H9 (cell line): ENCODE data around the gene NDUFS6. TPM values are rescaled to one million over a fixed set of nuclear protein-coding genes. Genes with fewer than 3 reads are reported as not detected.

ENCODE experiments used
- DNase-seq: peaks from one replicate; pipeline ENCODE4 v3.0.0-alpha.2; 2017
- H2AFZ ChIP-seq: one replicate; pipeline ENCODE4 v1.6.1; 2013; ENCODE audit warnings: mild to moderate bottlenecking, low read length, control low read depth, moderate library complexity
- H2AK5ac ChIP-seq: 2 replicates; pipeline ENCODE4 v1.6.1; 2013; ENCODE audit warnings: low read length, control low read depth, mixed read lengths; ENCODE audit not compliant: insufficient read length
- H2BK120ac ChIP-seq: one replicate; pipeline ENCODE4 v1.6.1; 2013; ENCODE audit warnings: low read depth, mild to moderate bottlenecking, low read length, control low read depth, inconsistent platforms; ENCODE audit not compliant: poor library complexity, severe bottlenecking
- H2BK12ac ChIP-seq: 2 replicates; pipeline ENCODE4 v1.6.1; 2013; ENCODE audit warnings: low read length, control low read depth, mixed read lengths, low read depth; ENCODE audit not compliant: insufficient read length
- H2BK15ac ChIP-seq: 2 replicates; pipeline ENCODE4 v1.6.1; 2013; ENCODE audit warnings: low read depth, low read length, control low read depth
- H2BK20ac ChIP-seq: one replicate; pipeline ENCODE4 v1.6.1; 2013; ENCODE audit warnings: low read depth, mild to moderate bottlenecking, low read length, control low read depth, inconsistent platforms; ENCODE audit not compliant: poor library complexity, severe bottlenecking
- H2BK5ac ChIP-seq: 2 replicates; pipeline ENCODE4 v1.6.1; 2013; ENCODE audit warnings: low read length, control low read depth, mixed read lengths; ENCODE audit not compliant: insufficient read length
- H3K14ac ChIP-seq: 2 replicates; pipeline ENCODE4 v1.6.1; 2013; ENCODE audit warnings: low read length, control low read depth; ENCODE audit not compliant: insufficient read depth
- H3K18ac ChIP-seq: 2 replicates; pipeline ENCODE4 v1.6.1; 2013; ENCODE audit warnings: low read depth, mild to moderate bottlenecking, mixed read lengths, low read length, control low read depth; ENCODE audit not compliant: insufficient read length
- H3K23ac ChIP-seq: 2 replicates; pipeline ENCODE4 v1.6.1; 2013; ENCODE audit warnings: low read length, control low read depth, mixed read lengths, low read depth; ENCODE audit not compliant: insufficient read length
- H3K23me2 ChIP-seq: 2 replicates; pipeline ENCODE4 v1.6.1; 2013; ENCODE audit warnings: low read depth, mild to moderate bottlenecking, mixed read lengths, low read length, control low read depth; ENCODE audit not compliant: insufficient read length, poor library complexity, severe bottlenecking
- H3K27ac ChIP-seq: 2 replicates; pipeline ENCODE4 v1.5.1; 2013; ENCODE audit warnings: low read length, control low read depth, mixed read lengths, low read depth; ENCODE audit not compliant: insufficient read length
- H3K27me3 ChIP-seq: 2 replicates; pipeline ENCODE4 v1.6.1; 2013; ENCODE audit warnings: low read length, control low read depth, inconsistent platforms; ENCODE audit not compliant: insufficient read depth
- H3K4ac ChIP-seq: 2 replicates; pipeline ENCODE4 v1.6.1; 2013; ENCODE audit warnings: low read depth, mild to moderate bottlenecking, control low read depth, inconsistent platforms, low read length, moderate library complexity
- H3K4me1 ChIP-seq: 2 replicates; pipeline ENCODE4 v1.6.1; 2013; ENCODE audit warnings: low read length, control low read depth, inconsistent platforms; ENCODE audit not compliant: insufficient read depth
- H3K4me2 ChIP-seq: 2 replicates; pipeline ENCODE4 v1.6.1; 2013; ENCODE audit warnings: low read length, control low read depth, mixed read lengths; ENCODE audit not compliant: insufficient read length, insufficient read depth
- H3K56ac ChIP-seq: 2 replicates; pipeline ENCODE4 v1.6.1; 2013; ENCODE audit warnings: low read depth, mild to moderate bottlenecking, mixed read lengths, low read length, control low read depth; ENCODE audit not compliant: insufficient read length
- H3K79me1 ChIP-seq: 2 replicates; pipeline ENCODE4 v1.6.1; 2013; ENCODE audit warnings: low read depth, mild to moderate bottlenecking, moderate library complexity, low read length, control low read depth, inconsistent platforms; ENCODE audit not compliant: insufficient read depth, poor library complexity, severe bottlenecking
- H3K79me2 ChIP-seq: 2 replicates; pipeline ENCODE4 v1.6.1; 2013; ENCODE audit warnings: low read length, control low read depth, inconsistent platforms; ENCODE audit not compliant: insufficient read depth
- H3K9ac ChIP-seq: 2 replicates; pipeline ENCODE4 v1.6.1; 2013; ENCODE audit warnings: low read length, control low read depth, mixed read lengths; ENCODE audit not compliant: insufficient read length; ENCODE audit errors: extremely low read depth
- H3K9me3 ChIP-seq: one replicate; pipeline ENCODE4 v1.6.1; 2013; ENCODE audit warnings: low read depth, low read length, inconsistent platforms; ENCODE audit not compliant: control insufficient read depth
- H3T11ph ChIP-seq: one replicate; pipeline ENCODE4 v1.6.1; 2013; ENCODE audit warnings: mild to moderate bottlenecking, low read length, control low read depth, inconsistent platforms
- H4K20me1 ChIP-seq: one replicate; pipeline ENCODE4 v1.6.1; 2013; ENCODE audit not compliant: control insufficient read depth, insufficient read length, insufficient read depth
- H4K5ac ChIP-seq: 2 replicates; pipeline ENCODE4 v1.6.1; 2013; ENCODE audit warnings: low read depth, mild to moderate bottlenecking, mixed read lengths, low read length, control low read depth; ENCODE audit not compliant: insufficient read length
- H4K8ac ChIP-seq: replicated peaks from 2 replicates; pipeline ENCODE4 v1.6.1; 2013; ENCODE audit warnings: low read length, control low read depth, mixed read lengths, low read depth; ENCODE audit not compliant: insufficient read length
- H4K91ac ChIP-seq: 2 replicates; pipeline ENCODE4 v1.6.1; 2013; ENCODE audit warnings: low read depth, mild to moderate bottlenecking, moderate library complexity, mixed read lengths, low read length, control low read depth; ENCODE audit not compliant: insufficient read length
- H3K27ac Mint-ChIP-seq, 3 experiments: 2 replicates in 2 of 3; 3 replicates in 1 of 3; pipeline ENCODE4 v1.8.0; 2020 to 2021; ENCODE audit warnings: mixed read lengths in 3 of 3, mild to moderate bottlenecking in 1 of 3, moderate library complexity in 1 of 3
- H3K27me3 Mint-ChIP-seq: 2 replicates; pipeline ENCODE4 v1.8.0; 2021; ENCODE audit warnings: low read depth, mild to moderate bottlenecking, moderate library complexity, mixed read lengths
- H3K36me3 Mint-ChIP-seq, 3 experiments: 2 replicates in 2 of 3; 3 replicates in 1 of 3; pipeline ENCODE4 v1.8.0; 2020 to 2021; ENCODE audit warnings: low read depth in 3 of 3, mixed read lengths in 3 of 3; ENCODE audit not compliant: insufficient read depth in 1 of 3
- H3K4me1 Mint-ChIP-seq, 2 experiments: 2 replicates each; pipeline ENCODE4 v1.8.0; 2020; ENCODE audit warnings: mixed read lengths in 2 of 2
- H3K4me3 Mint-ChIP-seq, 2 experiments: 2 replicates in 1 of 2; 3 replicates in 1 of 2; pipeline ENCODE4 v1.8.0; 2020 to 2021; ENCODE audit warnings: mild to moderate bottlenecking in 2 of 2, mixed read lengths in 2 of 2, moderate library complexity in 1 of 2
- H3K9me3 Mint-ChIP-seq, 2 experiments: 2 replicates in 1 of 2; 3 replicates in 1 of 2; pipeline ENCODE4 v1.8.0; 2020; ENCODE audit warnings: mild to moderate bottlenecking in 2 of 2, mixed read lengths in 2 of 2, moderate library complexity in 1 of 2
- CTCF ChIP-seq: fragments of 200-600 bp; sonication (generic); conservative IDR thresholded peaks from 3 replicates; pipeline ENCODE4 v1.8.0; 2021; ENCODE audit warnings: antibody characterized with exemption, mild to moderate bottlenecking
- WGBS: extraction: QIAGEN DNeasy Blood & Tissue Kit; methylation state at CpG from one replicate; pipeline ENCODE4 v1.1.7; 2013; ENCODE audit warnings: missing lambda C conversion rate, low lambda C conversion rate, mixed read lengths; ENCODE audit not compliant: insufficient read length; ENCODE audit errors: extremely low coverage; 5-methylcytosine and 5-hydroxymethylcytosine counted together
- total RNA-seq: library from RNA; stranded (reverse); gene quantifications from 2 replicates; pipeline ENCODE4 v1.2.1, GENCODE V29; 2021

The NDUFS6 gene
- total RNA-seq, 1 experiment from 2014 or later = 62.5 TPM

DNA sequence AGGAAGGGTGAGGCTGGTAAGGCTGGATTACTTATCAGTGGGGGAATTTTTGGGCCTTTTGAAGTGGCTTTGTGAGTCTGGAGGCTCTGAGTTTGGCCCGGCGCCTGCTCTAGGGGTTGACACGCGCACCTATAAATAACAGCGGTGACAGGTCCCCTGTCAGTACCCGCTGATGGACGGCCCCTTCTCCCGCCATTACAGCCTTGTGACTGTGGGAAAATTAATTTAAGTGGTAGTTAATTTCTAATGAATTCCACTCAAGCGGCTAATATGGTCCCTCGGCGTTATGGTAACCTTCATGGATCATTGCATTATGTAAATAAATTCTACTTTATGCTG is 18.0 kb upstream of the NDUFS6 start:
- H3K4me1 Mint-ChIP-seq = no peaks in the 10 kb centered on the region; a peak in 1 of 4 replicates
- no peak for TF ChIP-seq CTCF
- H2AK5ac ChIP-seq = no peak overlapping the region
- no peak overlapping the region for H3K4ac ChIP-seq
- H3K36me3 Mint-ChIP-seq = no peaks in the 10 kb centered on the region
- H3K4me3 Mint-ChIP-seq = no peak overlapping the region
- H2BK120ac ChIP-seq = no peak overlapping the region
- H2BK20ac ChIP-seq = no peak overlapping the region
- no peak overlapping the region for H2BK15ac ChIP-seq
- no peak for DNase-seq
- no peak overlapping the region for H3K27ac ChIP-seq
- no peaks in the 10 kb centered on the region for H3K79me1 ChIP-seq
- H3K9me3 ChIP-seq = no peaks in the 10 kb centered on the region
- no peak overlapping the region for H2BK12ac ChIP-seq
- no peak overlapping the region for H3K18ac ChIP-seq
- no peak overlapping the region for H4K8ac ChIP-seq
- no peak overlapping the region for H2AFZ ChIP-seq
- H3K56ac ChIP-seq = no peak overlapping the region
- H3K27ac Mint-ChIP-seq = no peak overlapping the region
- no peaks in the 10 kb centered on the region; the same call in 1 of the 2 replicates for H3K27me3 Mint-ChIP-seq
- no peak overlapping the region for H3K14ac ChIP-seq
- no peak overlapping the region for H3K23ac ChIP-seq
- no CpG with 5 or more reads among the region's 11 CpGs for WGBS
- H3K4me1 ChIP-seq = no peaks in the 10 kb centered on the region
- H4K91ac ChIP-seq = no peak overlapping the region
- no peaks in the 10 kb centered on the region for H4K20me1 ChIP-seq
- no peak overlapping the region for H2BK5ac ChIP-seq
- H3K79me2 ChIP-seq = no peaks in the 10 kb centered on the region
- no peaks in the 10 kb centered on the region; a peak in 1 of 5 replicates for H3K9me3 Mint-ChIP-seq
- peaks cover 2% of the 10 kb centered on the region for H3K23me2 ChIP-seq
- H3K27me3 ChIP-seq = no peaks in the 10 kb centered on the region
- no peak overlapping the region for H3T11ph ChIP-seq
- H3K4me2 ChIP-seq = no peak overlapping the region
- no peak overlapping the region for H3K9ac ChIP-seq
- H4K5ac ChIP-seq = no peak overlapping the region
